Measurements from ENCODE around the gene ACAT1.
"Not testable (repeated sequence)": the region's sequence is repeated elsewhere in the genome, so short reads cannot be mapped to it uniquely, and the experiment has no call there.

ACAT1 gene

GRCh38 chr11:108144615-108145014 lies 23.2 kb downstream of the ACAT1 start:
- in situ Hi-C loops (cut with HindIII; ENCODE audit: low sequenced_read_pairs): no loop called here

DNA sequence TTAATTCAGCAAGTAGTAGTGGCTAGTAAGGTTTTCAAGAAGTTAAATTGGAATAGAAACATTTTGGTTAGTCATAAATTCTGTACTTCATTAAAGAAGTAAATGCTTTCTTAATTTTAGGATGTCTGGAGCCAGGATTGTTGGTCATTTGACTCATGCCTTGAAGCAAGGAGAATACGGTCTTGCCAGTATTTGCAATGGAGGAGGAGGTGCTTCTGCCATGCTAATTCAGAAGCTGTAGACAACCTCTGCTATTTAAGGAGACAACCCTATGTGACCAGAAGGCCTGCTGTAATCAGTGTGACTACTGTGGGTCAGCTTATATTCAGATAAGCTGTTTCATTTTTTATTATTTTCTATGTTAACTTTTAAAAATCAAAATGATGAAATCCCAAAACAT lies 25.8 kb downstream of the ACAT1 start:
- in situ Hi-C loops (cut with HindIII; ENCODE audit: low sequenced_read_pairs): no loop called here

DNA sequence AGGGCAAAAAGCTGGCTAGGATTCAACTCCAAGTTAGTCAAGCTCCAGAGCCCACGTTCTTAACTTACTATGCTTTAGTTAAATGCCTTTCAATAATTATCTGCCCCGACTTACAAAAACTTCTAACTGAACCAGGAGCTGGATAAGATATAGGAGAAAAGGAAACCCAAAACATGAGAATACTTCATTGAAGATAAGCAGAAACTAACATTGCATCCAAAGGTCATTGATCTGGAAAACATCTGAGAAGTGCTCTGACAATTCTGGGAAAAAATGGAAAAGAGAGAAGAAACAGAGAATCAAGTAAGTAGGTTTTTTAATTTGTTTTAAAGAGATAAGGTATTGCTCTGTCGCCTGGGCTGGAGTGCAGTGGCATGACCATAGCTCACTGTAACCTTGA lies 27.2 kb downstream of the ACAT1 start:
- in situ Hi-C loops (cut with HindIII; ENCODE audit: low sequenced_read_pairs): no loop called here

DNA sequence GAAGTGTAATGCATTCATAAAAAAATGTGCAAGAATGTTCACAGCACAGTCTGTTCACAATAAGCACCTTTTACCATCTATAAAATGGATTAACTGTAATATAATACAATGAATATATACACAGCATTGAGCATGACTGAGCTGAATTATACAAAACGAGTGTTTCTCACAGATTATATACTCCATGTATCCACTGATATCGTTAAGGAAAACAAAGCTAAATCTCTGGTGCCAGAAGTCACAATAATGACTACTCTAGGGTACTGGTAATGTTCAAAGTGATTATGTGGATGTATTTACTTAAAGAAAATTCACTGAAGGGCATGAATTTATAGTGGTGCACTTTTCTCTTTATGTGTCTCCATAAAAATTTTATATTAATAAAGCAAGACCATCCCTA lies 33.2 kb downstream of the ACAT1 start:
- in situ Hi-C loops (cut with HindIII; ENCODE audit: low sequenced_read_pairs): no loop called here

DNA sequence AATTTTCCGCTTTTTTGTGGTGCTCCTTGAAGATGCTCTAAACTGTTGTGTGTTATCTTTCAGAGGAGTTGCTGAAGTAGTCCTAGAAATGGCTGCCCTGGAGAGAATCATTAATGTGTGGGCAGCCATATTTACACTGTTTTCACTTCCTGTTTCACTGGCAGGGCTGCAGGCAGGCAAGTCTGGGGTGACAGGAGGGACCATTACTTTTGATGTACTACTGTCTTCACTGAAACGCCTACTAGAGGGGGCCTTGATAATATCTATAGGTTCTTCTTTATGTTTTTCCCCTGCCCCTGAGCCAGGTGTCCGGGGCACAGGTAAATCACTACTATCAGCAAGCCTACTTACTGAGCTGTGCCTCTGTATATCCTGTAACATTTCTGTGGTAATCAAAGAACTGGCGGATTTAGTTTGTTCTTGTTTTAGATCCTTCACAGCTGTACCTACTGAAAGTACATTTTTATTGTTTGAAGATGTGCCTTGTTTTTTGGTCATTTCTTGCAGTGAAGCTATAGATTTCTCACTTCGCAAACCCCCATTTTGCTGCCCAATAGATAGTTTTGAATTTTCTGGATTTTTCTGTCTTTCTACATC lies 39.7 kb downstream of the ACAT1 start:
- in situ Hi-C loops (cut with HindIII; ENCODE audit: low sequenced_read_pairs): no loop called here

DNA sequence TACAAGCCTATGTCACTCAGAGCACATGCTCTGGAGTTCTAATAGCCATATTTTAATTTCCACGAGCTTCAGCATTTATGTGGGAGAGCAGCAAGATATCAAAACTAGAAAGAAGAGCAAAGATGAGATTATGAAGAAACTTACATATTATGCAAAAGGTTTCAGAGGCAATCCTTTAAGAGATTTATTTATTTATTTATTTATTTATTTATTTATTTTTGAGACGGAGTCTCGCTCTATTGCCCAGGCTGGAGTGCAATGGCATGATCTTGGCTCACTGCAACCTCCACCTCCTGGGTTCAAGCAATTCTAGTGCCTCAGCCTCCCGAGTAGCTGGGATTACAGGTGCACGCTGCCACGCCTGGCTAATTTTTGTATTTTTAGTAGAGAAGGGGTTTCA lies 41.5 kb downstream of the ACAT1 start:
- in situ Hi-C loops (cut with HindIII; ENCODE audit: low sequenced_read_pairs): not testable (repeated sequence)

GRCh38 chr11:108167624-108168023 lies 46.3 kb downstream of the ACAT1 start:
- in situ Hi-C loops (cut with HindIII; ENCODE audit: low sequenced_read_pairs): no loop called here

DNA sequence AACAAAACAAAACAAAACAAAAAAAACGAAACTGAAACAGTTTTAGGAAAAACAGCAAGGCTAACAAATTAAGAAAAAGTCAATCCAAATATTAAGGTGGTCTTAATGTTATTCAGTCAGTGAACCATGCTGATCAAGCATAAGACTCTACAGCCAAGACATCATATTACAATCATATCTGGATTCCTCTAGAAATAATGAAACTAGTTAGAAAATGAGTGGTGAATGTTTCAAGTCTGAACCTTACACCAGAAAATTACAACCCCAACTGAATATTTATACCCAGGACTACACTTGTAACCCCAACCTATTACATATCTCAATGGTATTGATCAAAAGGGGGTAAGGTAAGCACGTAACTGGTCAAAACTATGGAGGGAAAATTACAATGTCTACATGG lies 48.8 kb downstream of the ACAT1 start:
- in situ Hi-C loops (cut with HindIII; ENCODE audit: low sequenced_read_pairs): no loop called here

- in situ Hi-C loops (cut with HindIII; ENCODE audit: low sequenced_read_pairs): no loop called here
Measured at GRCh38 chr11:108177570-108177969, 56.2 kb downstream of the ACAT1 start.

DNA sequence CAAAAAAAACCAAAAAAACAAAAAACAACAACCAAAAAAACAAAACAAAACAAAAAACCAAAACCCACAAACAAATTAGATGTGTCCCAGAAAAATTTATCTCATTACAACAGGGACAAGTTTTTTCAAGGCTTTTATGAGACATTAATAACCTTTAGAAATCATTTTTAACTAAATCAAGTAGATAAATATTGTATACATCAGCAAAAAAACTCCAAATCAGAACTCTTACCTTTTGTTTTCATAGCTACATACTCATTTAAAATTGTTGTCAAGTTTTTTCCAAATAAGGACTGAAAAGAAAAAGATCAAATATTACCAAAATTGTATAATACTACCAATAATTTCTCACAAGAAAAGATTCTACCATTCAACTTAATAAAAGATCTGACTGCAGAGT lies 72.4 kb downstream of the ACAT1 start:
- in situ Hi-C loops (cut with HindIII; ENCODE audit: low sequenced_read_pairs): no loop called here

DNA sequence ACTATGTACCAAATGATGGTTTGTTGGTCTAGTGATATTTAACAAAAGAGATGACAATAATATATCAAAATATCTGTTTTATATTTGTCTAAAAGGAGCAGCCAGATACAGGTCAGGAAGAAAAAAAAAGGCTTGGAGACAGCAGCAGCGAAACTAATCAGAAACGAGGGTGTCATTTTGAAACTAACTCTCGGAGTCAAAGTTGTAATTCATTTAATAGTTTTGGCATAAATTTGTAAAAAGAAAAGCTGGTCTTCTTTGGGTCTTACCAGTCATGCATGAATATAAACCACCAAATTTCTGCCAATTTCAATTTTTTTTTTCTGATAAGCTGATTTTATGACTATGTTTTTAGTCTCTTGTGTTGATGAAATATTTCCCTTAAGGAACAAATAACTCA lies 75.5 kb downstream of the ACAT1 start:
- in situ Hi-C loops (cut with HindIII; ENCODE audit: low sequenced_read_pairs): no loop called here
